HCT116 (cell line): Measurements from ENCODE around the gene TOP2B.

ENCODE experiments used
- CTCF ChIP-seq, 3 experiments: fragments of 200-600 bp in 1 of 3; sonication (generic) in 1 of 3; IDR thresholded peaks in 2 of 3; conservative IDR thresholded peaks in 1 of 3; 2 replicates each; pipeline ENCODE4 v1.5.1; 2012 to 2017; ENCODE audit warnings: low read depth in 2 of 3, low read length in 2 of 3, antibody characterized with exemption in 1 of 3, borderline replicate concordance in 1 of 3, control low read depth in 1 of 3, mild to moderate bottlenecking in 1 of 3, mixed read lengths in 1 of 3, mixed run types in 1 of 3, moderate library complexity in 1 of 3; ENCODE audit not compliant: insufficient read depth in 1 of 3
- EZH2phosphoT487 ChIP-seq: fragments of 200-600 bp; IDR thresholded peaks from 2 replicates; pipeline ENCODE4 v1.6.1; 2018; ENCODE audit warnings: antibody characterized with exemption, borderline replicate concordance
- FOSL1 ChIP-seq: IDR thresholded peaks from 2 replicates; pipeline ENCODE4 v1.6.1; 2012; ENCODE audit warnings: low read depth
- MAX ChIP-seq: IDR thresholded peaks from 2 replicates; pipeline ENCODE4 v1.6.1; 2012
- POLR2AphosphoS5 ChIP-seq: IDR thresholded peaks from 2 replicates; pipeline ENCODE4 v1.6.1; 2011; ENCODE audit warnings: mild to moderate bottlenecking, low read depth, low read length, moderate library complexity
- RAD21 ChIP-seq: IDR thresholded peaks from 2 replicates; pipeline ENCODE4 v1.6.1; 2012; ENCODE audit warnings: low read depth, mild to moderate bottlenecking
- ZBTB33 ChIP-seq: IDR thresholded peaks from 2 replicates; pipeline ENCODE4 v1.6.1; 2011; ENCODE audit warnings: mild to moderate bottlenecking, low read length, moderate library complexity; ENCODE audit not compliant: insufficient replicate concordance; ENCODE audit errors: extremely low read depth
- TF ChIP-seq, protein P1 (sequence below): IDR thresholded peaks from 2 replicates; pipeline ENCODE4 v1.6.1; 2012; ENCODE audit warnings: low read depth

DNA sequence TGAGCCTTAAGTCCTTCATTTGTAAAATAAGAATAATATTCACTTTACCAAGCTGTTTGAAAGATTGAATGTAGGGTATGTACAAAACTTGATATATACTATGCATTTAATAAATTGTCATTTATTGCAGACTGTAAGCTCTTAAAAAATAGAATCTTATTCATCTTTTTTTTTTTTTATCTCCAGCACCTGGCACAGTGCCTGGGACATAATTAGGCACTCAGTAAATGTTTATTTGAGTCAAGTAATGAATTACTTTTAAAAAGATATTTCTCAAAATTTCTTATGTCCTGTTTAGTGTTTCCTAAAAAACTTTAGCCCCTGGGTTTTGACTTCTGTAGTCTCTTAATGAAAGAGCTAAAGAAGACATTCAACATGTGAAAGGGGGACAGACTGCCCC is 71.7 kb downstream of the TOP2B start:
- TF ChIP-seq MAX (no peak), CTCF (IDR thresholded peaks at IDR 0.05 in 2 of 3, conservative IDR thresholded peaks at IDR 0.05 in 1 of 3; ENCODE audit: borderline replicate concordance in 1 of 3, insufficient read depth in 1 of 3, low read depth in 2 of 3, low read length in 2 of 3) (no peak), RAD21 (no peak), ZBTB33 (no peak), POLR2AphosphoS5 (no peak), FOSL1 (no peak), EZH2phosphoT487 (no peak)
- TF ChIP-seq, protein P1, sequence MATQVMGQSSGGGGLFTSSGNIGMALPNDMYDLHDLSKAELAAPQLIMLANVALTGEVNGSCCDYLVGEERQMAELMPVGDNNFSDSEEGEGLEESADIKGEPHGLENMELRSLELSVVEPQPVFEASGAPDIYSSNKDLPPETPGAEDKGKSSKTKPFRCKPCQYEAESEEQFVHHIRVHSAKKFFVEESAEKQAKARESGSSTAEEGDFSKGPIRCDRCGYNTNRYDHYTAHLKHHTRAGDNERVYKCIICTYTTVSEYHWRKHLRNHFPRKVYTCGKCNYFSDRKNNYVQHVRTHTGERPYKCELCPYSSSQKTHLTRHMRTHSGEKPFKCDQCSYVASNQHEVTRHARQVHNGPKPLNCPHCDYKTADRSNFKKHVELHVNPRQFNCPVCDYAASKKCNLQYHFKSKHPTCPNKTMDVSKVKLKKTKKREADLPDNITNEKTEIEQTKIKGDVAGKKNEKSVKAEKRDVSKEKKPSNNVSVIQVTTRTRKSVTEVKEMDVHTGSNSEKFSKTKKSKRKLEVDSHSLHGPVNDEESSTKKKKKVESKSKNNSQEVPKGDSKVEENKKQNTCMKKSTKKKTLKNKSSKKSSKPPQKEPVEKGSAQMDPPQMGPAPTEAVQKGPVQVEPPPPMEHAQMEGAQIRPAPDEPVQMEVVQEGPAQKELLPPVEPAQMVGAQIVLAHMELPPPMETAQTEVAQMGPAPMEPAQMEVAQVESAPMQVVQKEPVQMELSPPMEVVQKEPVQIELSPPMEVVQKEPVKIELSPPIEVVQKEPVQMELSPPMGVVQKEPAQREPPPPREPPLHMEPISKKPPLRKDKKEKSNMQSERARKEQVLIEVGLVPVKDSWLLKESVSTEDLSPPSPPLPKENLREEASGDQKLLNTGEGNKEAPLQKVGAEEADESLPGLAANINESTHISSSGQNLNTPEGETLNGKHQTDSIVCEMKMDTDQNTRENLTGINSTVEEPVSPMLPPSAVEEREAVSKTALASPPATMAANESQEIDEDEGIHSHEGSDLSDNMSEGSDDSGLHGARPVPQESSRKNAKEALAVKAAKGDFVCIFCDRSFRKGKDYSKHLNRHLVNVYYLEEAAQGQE = no peak
